ENCODE data around the gene FBXO3. TPM values are rescaled to one million over a fixed set of nuclear protein-coding genes. Genes with fewer than 3 reads are reported as not detected.

The FBXO3 gene
- total and polyA plus RNA-seq, 2 of the 8 experiments (the other 6 are each of a cell fraction or from before 2014, with no cell fraction given) = 15.9 to 25.7 TPM

- POLR2A ChIA-PET (ENCODE audit: partially characterized antibody) = no interaction called here
- H3K56ac ChIP-seq (replicated peaks; ENCODE audit: insufficient read length, low read depth, low read length) = no peak overlapping the region
- no peaks in the 10 kb centered on the region for H3K23me2 ChIP-seq (ENCODE audit: low read depth, low read length)
- no peak overlapping the region for H2BK20ac ChIP-seq (ENCODE audit: low read length)
- H3K9me3 ChIP-seq (ENCODE audit: insufficient read depth in 2 of 2, low read depth in 1 of 2, low read length in 1 of 2) = no peaks in the 10 kb centered on the region
- H4K20me1 ChIP-seq (replicated peaks in 1 of 2; ENCODE audit: control insufficient read depth in 1 of 2, insufficient read depth in 2 of 2, low read length in 2 of 2) = peaks cover 0 to 3% of the 10 kb centered on the region in 2 experiments
- H3K4me1 ChIP-seq (replicated peaks in 1 of 4; ENCODE audit: control insufficient read depth in 3 of 4, insufficient read depth in 4 of 4, low read length in 3 of 4) = no peaks in the 10 kb centered on the region
- no peak overlapping the region for H2BK120ac ChIP-seq (replicated peaks; ENCODE audit: low read depth, low read length)
- no peak overlapping the region for H4K8ac ChIP-seq (ENCODE audit: extremely low read depth, insufficient read depth, low read length)
- no peak overlapping the region for H3K18ac ChIP-seq (ENCODE audit: extremely low read depth, low read length)
- H2BK5ac ChIP-seq (ENCODE audit: low read depth, low read length) = no peak overlapping the region
- H3K27me3 ChIP-seq (replicated peaks in 1 of 4; ENCODE audit: control insufficient read depth in 3 of 4, extremely low read depth in 1 of 4, insufficient read depth in 3 of 4, low read length in 3 of 4) = no peaks in the 10 kb centered on the region
- no peak overlapping the region for H2AFZ ChIP-seq (ENCODE audit: low read length)
- H3K14ac ChIP-seq (ENCODE audit: insufficient read length) = no peak overlapping the region
- H3K4ac ChIP-seq (replicated peaks; ENCODE audit: insufficient read length, low read depth, low read length) = no peak overlapping the region
- H3K4me2 ChIP-seq (ENCODE audit: insufficient read depth in 1 of 2, low read depth in 2 of 2, low read length in 2 of 2) = no peak overlapping the region
- H3K36me3 ChIP-seq (ENCODE audit: control insufficient read depth in 2 of 4, insufficient read depth in 4 of 4, low read length in 3 of 4) = peaks cover 0 to 7% (median under 1%) of the 10 kb centered on the region in 4 experiments; a peak in 4 of 8 replicates
- no peak overlapping the region for H3K9ac ChIP-seq (replicated peaks in 1 of 4; ENCODE audit: extremely low read depth in 1 of 4, low read depth in 3 of 4, low read length in 3 of 4)
- H3K23ac ChIP-seq (ENCODE audit: insufficient read length) = no peak overlapping the region
- no peak overlapping the region for H2AK5ac ChIP-seq (ENCODE audit: low read depth, low read length)
- FAIRE-seq (no peak), DNase-seq (ENCODE audit: low read depth in 1 of 2, low spot score in 2 of 2) (no peak)
- CTCF ChIA-PET (ENCODE audit: partially characterized antibody) = interaction anchor here (0.7 to 1.6 kb wide), 2 partner anchors 13 to 24 kb away, joined by 3 to 4 read pairs; no protein-coding TSS in a partner anchor
- H2BK15ac ChIP-seq (ENCODE audit: low read length) = no peak overlapping the region
- H3K4me3 ChIP-seq (ENCODE audit: extremely low read depth in 1 of 4, insufficient read depth in 2 of 4, low read depth in 3 of 4, low read length in 4 of 4) = no peak overlapping the region
- no peak overlapping the region for H2BK12ac ChIP-seq (ENCODE audit: low read depth, low read length)
- H4K5ac ChIP-seq (ENCODE audit: insufficient read length, low read depth, low read length) = no peak overlapping the region
- no peak overlapping the region for H3K27ac ChIP-seq (ENCODE audit: low read depth, low read length)
- H3K79me2 ChIP-seq (ENCODE audit: control insufficient read depth in 1 of 2, insufficient read depth in 2 of 2, low read length in 2 of 2) = no peaks in the 10 kb centered on the region
- H4K91ac ChIP-seq (replicated peaks; ENCODE audit: insufficient read length, low read length) = no peak overlapping the region
- no peaks in the 10 kb centered on the region for H3K79me1 ChIP-seq (ENCODE audit: low read depth, low read length)
- WGBS, 2 experiments (ENCODE audit: extremely low coverage in 1 of 2, insufficient coverage in 1 of 2, insufficient read length in 1 of 2, insufficient replicate concordance in 2 of 2, low coverage in 1 of 2, low lambda C conversion rate in 2 of 2, missing lambda C conversion rate in 1 of 2) = 95% methylated on average over 2 of the region's 2 CpGs; no CpG with 5 or more reads in 1 of the 2 experiments
- TF ChIP-seq NANOG (IDR thresholded peaks at IDR 0.05; ENCODE audit: insufficient read depth, low read depth, low read length, poor library complexity, severe bottlenecking) (no peak), RXRA (IDR thresholded peaks at IDR 0.05; ENCODE audit: insufficient read depth, low read depth, low read length) (no peak), ATF2 (IDR thresholded peaks at IDR 0.05; ENCODE audit: low read length) (no peak), POU5F1 (IDR thresholded peaks at IDR 0.05; ENCODE audit: low read depth, low read length) (no peak), HDAC2 (IDR thresholded peaks at IDR 0.05; ENCODE audit: borderline replicate concordance in 1 of 2, low read depth in 2 of 2, low read length in 2 of 2) (no peak), BRCA1 (IDR thresholded peaks at IDR 0.05; ENCODE audit: low read depth, low read length) (no peak), SRF (IDR thresholded peaks at IDR 0.05; ENCODE audit: low read depth, low read length) (no peak), KDM5A (IDR thresholded peaks at IDR 0.05; ENCODE audit: low read length) (no peak), BCL11A (IDR thresholded peaks at IDR 0.05; ENCODE audit: low read depth in 2 of 2, low read length in 2 of 2) (no peak), CHD2 (IDR thresholded peaks at IDR 0.05; ENCODE audit: low read length) (no peak)
- TF ChIP-seq, protein P1, sequence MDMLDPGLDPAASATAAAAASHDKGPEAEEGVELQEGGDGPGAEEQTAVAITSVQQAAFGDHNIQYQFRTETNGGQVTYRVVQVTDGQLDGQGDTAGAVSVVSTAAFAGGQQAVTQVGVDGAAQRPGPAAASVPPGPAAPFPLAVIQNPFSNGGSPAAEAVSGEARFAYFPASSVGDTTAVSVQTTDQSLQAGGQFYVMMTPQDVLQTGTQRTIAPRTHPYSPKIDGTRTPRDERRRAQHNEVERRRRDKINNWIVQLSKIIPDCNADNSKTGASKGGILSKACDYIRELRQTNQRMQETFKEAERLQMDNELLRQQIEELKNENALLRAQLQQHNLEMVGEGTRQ (IDR thresholded peaks at IDR 0.05; ENCODE audit: low read length) = no peak
Observed at GRCh38 chr11:33747979-33748378, 26.3 kb downstream of the FBXO3 start.

Data from H1 (cell line).